ENCODE measurements around the gene WNT3. TPM values are rescaled to one million over a fixed set of nuclear protein-coding genes. Genes with fewer than 3 reads are reported as not detected.

WNT3 gene
- total RNA-seq, 2 donors from 2014 or later: 19.9 to 21.8 TPM

GRCh38 chr17:46785696-46786095, 32.8 kb downstream of the WNT3 start:
- H3K4me1 ChIP-seq (ENCODE audit: control insufficient read depth, insufficient read depth, low read length): peaks cover 12% of the 10 kb centered on the region
- H3K4me3 ChIP-seq (ENCODE audit: low read length): no peak overlapping the region
- 21 to 23% methylated on average over 3 to 7 of the region's 7 CpGs for WGBS, 2 experiments (ENCODE audit: insufficient coverage in 1 of 2, insufficient read length in 1 of 2)
- no peak overlapping the region for H3K27ac ChIP-seq (ENCODE audit: low read depth, low read length)
- Mint-ChIP-seq H3K27ac (peak overlapping the region; percentile 88), H3K27me3 (ENCODE audit: insufficient read depth) (no peaks in the 10 kb centered on the region), H3K4me1 (peaks cover 43% of the 10 kb centered on the region), H3K4me3 (no peak overlapping the region), H3K9me3 (peaks cover 14% of the 10 kb centered on the region), H3K36me3 (ENCODE audit: low read depth) (peaks cover 4% of the 10 kb centered on the region)
- H3K9me3 ChIP-seq (ENCODE audit: control insufficient read depth, low read length): no peaks in the 10 kb centered on the region
- H3K27me3 ChIP-seq (ENCODE audit: control insufficient read depth, insufficient read depth, low read length, poor library complexity, severe bottlenecking): no peaks in the 10 kb centered on the region
- DNase-seq: peak; percentile 94
- H3K9ac ChIP-seq (ENCODE audit: extremely low read depth, low read length, poor library complexity, severe bottlenecking): no peak overlapping the region
- H3K36me3 ChIP-seq (ENCODE audit: control insufficient read depth, insufficient read depth, low read length): no peaks in the 10 kb centered on the region
- TF ChIP-seq CTCF (conservative IDR thresholded peaks at IDR 0.05): no peak

- TF ChIP-seq CTCF (conservative IDR thresholded peaks at IDR 0.05): no peak
- no peaks in the 10 kb centered on the region for H3K27me3 Mint-ChIP-seq (ENCODE audit: insufficient read depth)
- Histone ChIP-seq H3K9me3 (ENCODE audit: control insufficient read depth, low read length) (no peaks in the 10 kb centered on the region), H3K27me3 (ENCODE audit: control insufficient read depth, insufficient read depth, low read length, poor library complexity, severe bottlenecking) (no peaks in the 10 kb centered on the region), H3K36me3 (ENCODE audit: control insufficient read depth, insufficient read depth, low read length) (no peaks in the 10 kb centered on the region), H3K27ac (ENCODE audit: low read depth, low read length) (no peak overlapping the region), H3K4me1 (ENCODE audit: control insufficient read depth, insufficient read depth, low read length) (peaks cover 12% of the 10 kb centered on the region), H3K9ac (ENCODE audit: extremely low read depth, low read length, poor library complexity, severe bottlenecking) (no peak overlapping the region), H3K4me3 (ENCODE audit: low read length) (no peak overlapping the region)
- H3K36me3 Mint-ChIP-seq (ENCODE audit: low read depth): peaks cover 1% of the 10 kb centered on the region
- no peak for DNase-seq
- WGBS, 2 experiments (ENCODE audit: insufficient coverage in 1 of 2, insufficient read length in 1 of 2): 88 to 100% methylated on average over 3 to 7 of the region's 7 CpGs
- H3K27ac Mint-ChIP-seq: no peak overlapping the region
- H3K9me3 Mint-ChIP-seq: no peaks in the 10 kb centered on the region
- H3K4me1 Mint-ChIP-seq: peaks cover 42% of the 10 kb centered on the region
- no peak overlapping the region for H3K4me3 Mint-ChIP-seq
These were observed 35.4 kb downstream of the WNT3 start for GRCh38 chr17:46783031-46783593.

- DNase-seq: peak; percentile 87
- H3K4me1 ChIP-seq (ENCODE audit: control insufficient read depth, insufficient read depth, low read length): peaks cover 12% of the 10 kb centered on the region
- H3K27me3 Mint-ChIP-seq (ENCODE audit: insufficient read depth): peaks cover 3% of the 10 kb centered on the region
- no peaks in the 10 kb centered on the region for H3K27me3 ChIP-seq (ENCODE audit: control insufficient read depth, insufficient read depth, low read length, poor library complexity, severe bottlenecking)
- H3K27ac Mint-ChIP-seq: no peak overlapping the region
- 86 to 91% methylated on average over 6 to 9 of the region's 9 CpGs for WGBS, 2 experiments (ENCODE audit: insufficient coverage in 1 of 2, insufficient read length in 1 of 2)
- H3K36me3 ChIP-seq (ENCODE audit: control insufficient read depth, insufficient read depth, low read length): no peaks in the 10 kb centered on the region
- no peaks in the 10 kb centered on the region for H3K9me3 ChIP-seq (ENCODE audit: control insufficient read depth, low read length)
- H3K4me1 Mint-ChIP-seq: peaks cover 41% of the 10 kb centered on the region
- H3K4me3 Mint-ChIP-seq: no peak overlapping the region
- no peak overlapping the region for H3K27ac ChIP-seq (ENCODE audit: low read depth, low read length)
- H3K4me3 ChIP-seq (ENCODE audit: low read length): no peak overlapping the region
- peaks cover 1% of the 10 kb centered on the region for H3K36me3 Mint-ChIP-seq (ENCODE audit: low read depth)
- H3K9ac ChIP-seq (ENCODE audit: extremely low read depth, low read length, poor library complexity, severe bottlenecking): no peak overlapping the region
- H3K9me3 Mint-ChIP-seq: no peaks in the 10 kb centered on the region
- peak; percentile 89 for TF ChIP-seq CTCF (conservative IDR thresholded peaks at IDR 0.05)
These were observed 36.1 kb downstream of the WNT3 start for GRCh38 chr17:46782250-46782953.
